ENCODE data around the gene TAF1B.

DNA sequence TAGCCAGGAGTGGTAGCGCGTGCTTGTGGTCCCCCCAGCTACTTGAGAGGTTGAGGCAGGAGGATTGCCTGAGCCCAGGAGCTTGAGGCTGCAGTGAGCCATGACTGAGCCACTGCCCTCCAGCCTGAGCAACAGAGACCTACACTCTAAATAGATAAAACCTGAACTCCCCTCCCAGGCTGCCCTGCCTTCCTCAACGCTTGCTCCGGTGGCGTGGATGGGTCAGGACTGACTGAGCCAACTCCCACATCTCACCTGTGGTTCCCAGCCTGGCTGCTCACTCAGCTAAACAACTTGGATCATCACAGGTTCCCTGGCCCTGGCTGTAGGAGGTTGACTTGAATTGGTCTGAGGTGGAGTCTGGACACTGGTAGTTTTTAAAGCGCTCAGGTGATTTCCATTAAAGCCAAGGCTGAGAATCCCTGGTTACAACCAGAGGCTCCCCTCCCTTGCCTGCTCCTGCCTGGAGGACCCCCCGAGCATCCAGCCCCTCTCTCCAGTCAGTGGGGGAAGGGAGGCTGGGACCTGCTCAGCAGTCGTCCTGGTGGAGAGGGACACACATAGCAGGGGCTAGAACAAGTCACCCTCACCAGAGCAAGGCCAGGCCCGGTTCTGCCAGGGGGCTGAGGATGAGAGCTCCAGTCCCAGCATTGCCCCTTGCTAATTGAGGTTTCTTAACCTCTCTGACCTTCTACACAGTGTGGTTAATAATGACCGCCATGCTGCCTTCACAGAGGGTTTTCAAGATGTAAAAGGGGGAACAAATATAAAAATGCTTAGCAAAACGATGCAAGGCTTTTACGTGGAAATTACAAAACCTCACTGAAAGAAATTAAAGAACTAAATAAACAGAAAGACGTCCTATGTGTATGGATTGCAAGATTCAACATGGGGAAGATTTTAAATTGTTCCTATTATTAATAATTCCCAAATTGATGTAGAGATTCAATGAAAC, 46.9 kb upstream of the TAF1B start:
- TF ChIP-seq CTCF (IDR thresholded peaks at IDR 0.05; ENCODE audit: insufficient read depth, low read length, poor library complexity, severe bottlenecking): no peak
- TF ChIP-seq EZH2phosphoT487 (conservative IDR thresholded peaks at IDR 0.05; ENCODE audit: low read length): no peak

Data from SU-DHL-6 (cell line).